H1 (cell line): ENCODE results near the gene DUSP7.

Experiments used
- CTCF ChIP-seq, 3 experiments: IDR thresholded peaks; 1 replicate in 2 of 3; 2 replicates in 1 of 3; pipeline versions ENCODE4 v1.5.1 to v1.6.1; 2011; ENCODE audit warnings: low read length in 3 of 3, mild to moderate bottlenecking in 3 of 3, inconsistent platforms in 2 of 3, low read depth in 1 of 3, moderate library complexity in 1 of 3; ENCODE audit not compliant: insufficient read depth in 1 of 3; ENCODE audit errors: control extremely low read depth in 1 of 3
- NRF1 ChIP-seq: IDR thresholded peaks from 2 replicates; pipeline ENCODE4 v1.6.1; 2011; ENCODE audit warnings: mild to moderate bottlenecking, low read depth, low read length, improper control_type of control experiment
- USF2 ChIP-seq: IDR thresholded peaks from 2 replicates; pipeline ENCODE4 v1.6.1; 2011; ENCODE audit warnings: low read length, improper control_type of control experiment

GRCh38 chr3:52032702-52033408 lies 23.5 kb downstream of the DUSP7 start:
- TF ChIP-seq USF2 (no peak), CTCF (IDR thresholded peaks at IDR 0.05; ENCODE audit: control extremely low read depth in 1 of 3, insufficient read depth in 1 of 3, low read depth in 1 of 3, low read length in 3 of 3) (no peak), NRF1 (no peak)
